ENCODE measurements around the gene CA10.

The CA10 gene

DNA sequence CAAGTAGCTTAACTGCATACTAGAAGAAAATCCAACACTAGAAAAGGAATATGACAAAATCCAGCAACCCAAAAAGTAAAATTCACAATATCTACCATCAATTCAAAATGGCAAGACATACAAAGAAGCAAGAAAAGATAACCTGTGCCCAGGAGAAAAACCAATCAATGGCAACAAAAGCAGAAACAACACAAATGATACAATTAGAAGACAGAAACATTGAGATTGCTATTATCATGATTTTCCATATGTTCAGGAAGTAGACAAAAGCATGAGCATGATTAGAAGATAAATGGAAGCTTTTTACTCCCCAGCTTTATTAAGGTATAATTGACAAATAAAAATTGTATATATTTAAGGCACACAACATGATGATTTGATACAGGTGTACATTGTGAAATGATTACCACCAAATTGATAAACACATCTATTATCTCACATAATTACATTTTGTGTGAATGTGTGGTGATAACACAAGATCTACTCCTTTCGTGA lies 117.3 kb downstream of the CA10 start:
- no peak for DNase-seq

DNA sequence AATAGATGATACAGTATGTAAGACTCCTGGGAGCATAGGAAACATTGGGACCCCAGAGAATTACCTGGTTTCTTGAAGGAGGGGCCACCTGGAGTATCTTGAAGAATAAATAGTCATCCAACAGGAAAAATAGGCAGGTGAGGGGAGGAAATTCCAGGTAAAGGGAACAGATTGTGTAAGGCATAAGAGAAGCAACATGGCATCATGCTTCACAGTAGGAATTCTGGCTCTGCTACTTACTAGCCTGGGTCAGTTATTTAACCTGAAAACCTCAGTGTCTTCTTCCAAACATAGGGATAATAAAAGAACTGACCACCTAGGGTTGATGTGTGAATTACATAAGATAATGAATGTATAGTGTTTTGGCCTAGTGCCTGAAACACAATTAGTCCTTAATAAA lies 122.1 kb downstream of the CA10 start:
- DNase-seq: no peak

DNA sequence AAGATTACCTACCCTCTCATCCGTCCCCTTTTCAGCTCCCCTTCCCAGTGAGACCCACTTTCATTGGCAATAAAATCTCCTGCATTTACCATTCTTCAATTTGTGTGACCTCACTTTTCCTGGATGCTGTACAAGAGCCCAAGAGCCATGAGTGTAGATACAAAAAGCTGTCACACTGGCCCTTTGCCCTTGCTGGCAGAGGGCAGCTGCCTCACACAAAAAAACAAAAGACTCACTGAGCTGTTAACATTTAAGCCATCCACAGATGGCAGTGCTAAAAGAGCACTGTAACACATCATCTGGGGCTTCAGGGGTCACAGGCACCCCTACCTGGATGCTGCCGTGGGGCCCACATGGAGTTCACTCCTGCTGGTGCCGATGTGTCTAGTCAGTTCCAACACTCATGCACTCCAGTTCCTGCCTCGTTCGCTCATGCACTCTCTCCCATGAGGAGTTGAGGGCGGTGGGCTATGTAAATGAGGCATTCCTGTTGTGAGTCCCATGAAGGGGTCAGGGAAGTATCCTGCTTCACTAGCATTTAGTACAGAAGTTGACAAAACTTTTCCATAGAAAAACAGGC lies 123.1 kb downstream of the CA10 start:
- DNase-seq: no peak

DNA sequence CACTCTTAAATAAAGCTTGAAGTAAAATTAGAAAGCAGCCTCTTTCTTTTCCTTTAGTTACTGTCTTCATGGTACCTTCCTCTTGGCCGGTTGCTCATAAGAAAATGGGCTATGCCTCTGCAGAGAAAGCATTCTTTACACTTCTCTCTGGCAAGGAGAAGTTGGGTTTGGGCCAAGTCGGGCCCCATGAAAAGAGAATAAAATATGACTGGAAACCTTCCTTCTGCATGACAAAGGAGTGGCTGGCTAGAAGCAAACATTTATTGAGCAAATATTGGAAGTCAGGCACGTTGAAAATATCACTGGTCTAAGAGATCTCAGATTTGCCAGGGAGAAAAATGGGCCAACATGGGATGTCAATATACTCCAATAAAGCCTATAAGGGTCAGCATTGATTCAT lies 126.1 kb downstream of the CA10 start:
- no peak for DNase-seq

DNA sequence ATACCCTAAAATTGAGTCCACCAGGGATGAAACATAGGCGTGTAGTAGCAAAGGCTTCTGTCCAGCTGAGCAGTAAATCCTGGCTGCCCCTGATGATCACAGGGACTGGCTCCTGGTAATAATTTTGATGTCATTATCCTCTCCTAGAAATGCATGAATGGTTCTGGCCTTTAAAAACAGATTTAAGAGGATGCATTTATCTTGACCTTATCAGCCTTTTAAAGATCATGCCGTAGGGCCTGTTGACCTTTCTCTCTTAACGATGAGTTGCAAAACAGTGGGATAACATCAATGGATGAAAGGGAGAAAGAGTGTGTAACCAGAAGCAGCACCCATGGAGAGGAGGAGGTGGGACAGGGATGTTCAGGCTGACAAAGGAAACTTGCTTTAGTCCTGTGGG lies 128.5 kb downstream of the CA10 start:
- no peak for DNase-seq

DNA sequence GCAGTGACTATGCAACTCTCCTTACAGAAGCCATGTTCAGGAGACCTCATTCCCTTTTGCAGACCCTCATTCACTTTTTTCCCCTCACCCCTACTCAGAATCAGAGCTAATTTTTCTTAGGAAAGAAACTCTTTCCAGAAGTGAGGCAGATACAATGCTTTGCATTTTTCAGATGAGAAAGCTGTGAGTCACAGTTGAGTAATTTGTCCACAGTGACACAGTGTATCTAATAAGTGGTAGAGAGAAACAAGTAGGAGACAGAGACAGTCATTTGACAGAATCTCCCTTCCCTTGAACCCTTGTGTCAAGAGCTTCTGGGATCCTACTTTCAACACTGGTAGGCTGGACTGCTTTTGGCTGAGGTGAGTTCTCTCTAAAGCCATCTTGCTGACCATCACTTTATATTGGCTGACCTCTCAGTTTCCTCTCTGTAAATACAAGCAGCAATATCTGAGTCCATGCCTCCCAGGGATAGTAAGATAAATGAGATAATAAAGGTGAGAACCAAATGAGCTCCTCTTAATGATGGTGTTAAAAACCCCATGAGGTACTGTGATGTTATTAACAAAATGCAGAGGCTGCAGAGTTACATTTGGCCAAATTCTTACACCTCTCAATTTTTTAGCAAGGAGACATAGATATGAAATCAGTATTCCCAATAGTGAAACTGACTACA lies 130.8 kb downstream of the CA10 start:
- DNase-seq: no peak

DNA sequence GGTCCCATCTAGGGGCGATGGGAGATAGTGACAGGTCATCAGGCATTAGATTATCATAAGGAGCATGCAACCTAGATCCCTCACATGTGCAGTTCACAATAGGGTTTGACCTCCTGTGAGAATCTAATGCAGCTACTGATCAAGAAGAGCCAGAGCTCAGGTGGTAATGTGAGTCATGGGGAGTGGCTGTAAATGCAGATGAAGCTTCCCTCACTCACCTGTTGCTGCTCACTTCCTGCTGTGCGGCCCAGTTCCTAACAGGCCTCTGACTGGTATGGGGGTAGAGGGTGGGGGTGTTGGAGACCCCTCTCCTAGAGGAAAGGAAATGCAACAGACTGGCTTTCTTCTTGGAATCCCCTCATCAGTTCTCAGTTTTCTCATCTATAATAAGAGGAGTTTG lies 131.4 kb downstream of the CA10 start:
- DNase-seq: no peak

DNA sequence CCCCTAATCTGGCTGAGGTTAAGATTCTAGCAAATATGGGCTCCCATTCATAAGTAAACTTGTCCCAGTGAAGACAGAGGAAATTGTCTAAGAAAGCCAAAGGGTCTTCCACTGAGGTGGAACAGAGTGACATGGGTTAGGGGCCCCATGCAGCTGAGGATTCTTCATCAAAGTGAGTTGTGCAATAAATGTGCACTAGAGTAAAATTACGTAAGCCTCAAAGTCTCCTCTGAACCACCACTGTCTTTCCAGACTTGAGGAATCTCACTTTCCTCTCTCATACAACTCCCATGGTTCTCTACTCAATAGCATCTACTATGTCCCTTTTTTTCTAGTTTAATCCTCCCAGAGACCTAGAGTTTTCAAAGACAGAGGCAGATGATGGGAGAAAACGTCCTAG lies 132.4 kb downstream of the CA10 start:
- DNase-seq: no peak

DNA sequence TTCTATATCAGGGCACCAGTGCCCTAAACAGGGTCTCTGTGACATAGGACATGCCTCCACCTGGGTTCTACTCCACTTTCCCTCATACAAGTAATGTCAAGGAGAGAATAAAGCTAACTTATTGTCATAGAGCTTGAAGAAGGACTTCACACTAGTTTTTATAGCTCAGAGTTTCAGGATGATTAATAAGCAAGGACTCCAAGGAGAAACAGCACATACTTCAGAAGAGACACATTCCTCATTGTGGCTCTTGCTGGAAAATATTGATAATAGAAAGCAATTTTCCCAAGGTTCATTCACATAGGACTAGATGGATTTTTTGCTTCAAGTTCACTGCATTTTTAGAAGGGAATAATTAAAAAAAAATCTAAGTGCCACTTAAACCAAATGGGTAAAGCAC lies 133.3 kb downstream of the CA10 start:
- no peak for DNase-seq

DNA sequence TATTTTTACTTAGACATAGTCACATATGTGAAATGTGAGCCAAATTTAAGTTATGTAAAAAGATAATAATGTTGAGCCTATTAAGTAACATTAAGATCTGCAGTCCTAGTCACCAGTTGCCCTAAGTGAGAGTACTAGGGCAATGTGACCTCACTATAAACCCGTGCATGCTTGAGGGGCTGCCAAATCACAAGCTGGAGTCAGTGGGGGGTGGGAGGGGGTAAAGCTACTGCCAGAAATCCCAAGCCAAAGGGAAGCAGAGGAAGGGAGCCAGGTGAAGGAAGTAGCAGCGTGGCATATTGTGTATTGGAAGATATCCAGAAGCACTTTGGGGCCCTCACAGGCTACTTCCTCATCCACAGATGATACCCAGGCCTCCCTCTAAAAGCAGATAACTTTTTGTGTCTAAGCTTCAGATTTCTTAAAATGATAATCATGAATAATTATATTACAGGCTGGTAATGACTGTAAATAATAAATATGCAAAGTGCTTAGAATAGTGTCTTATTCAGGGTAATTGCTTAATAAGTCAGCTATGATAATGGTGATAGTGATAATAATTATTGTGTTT lies 134.1 kb downstream of the CA10 start:
- no peak for DNase-seq

DNA sequence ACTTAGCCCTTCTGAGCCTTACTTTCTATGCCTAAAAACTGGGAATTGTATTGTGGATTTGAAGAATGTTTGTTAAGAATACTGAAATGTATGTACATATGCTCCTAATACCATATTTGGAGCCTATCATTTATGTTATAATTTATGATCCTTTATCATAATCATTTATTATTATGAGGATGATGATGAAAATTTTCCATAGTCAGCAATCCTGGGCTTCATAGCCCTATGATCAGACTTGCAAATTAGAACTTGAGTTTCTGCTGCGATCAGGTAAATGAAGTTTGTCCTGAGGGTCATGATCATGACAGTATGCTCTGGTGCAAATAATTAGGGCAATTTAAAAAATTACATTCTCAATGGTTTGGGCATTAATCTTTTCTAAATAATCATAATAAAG lies 147.4 kb downstream of the CA10 start:
- DNase-seq: no peak

DNA sequence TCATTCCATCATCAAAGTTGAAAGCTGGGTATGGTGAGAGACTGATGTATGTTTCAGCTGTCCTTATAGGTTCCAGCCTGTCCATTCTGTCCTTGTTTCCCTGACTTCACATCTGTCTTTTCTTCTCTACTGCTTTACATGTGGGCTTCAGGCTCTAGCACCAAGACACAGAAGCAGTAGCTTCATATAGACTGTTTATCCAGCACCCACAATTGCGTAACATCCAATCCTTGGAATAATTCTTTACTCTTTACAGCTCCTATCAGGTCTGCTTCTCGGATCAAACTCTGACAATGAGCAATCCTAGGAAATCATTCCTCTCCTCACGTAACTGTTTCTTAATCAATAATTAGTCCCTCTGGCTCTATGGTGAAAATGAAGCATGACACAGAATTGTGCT lies 158.9 kb downstream of the CA10 start:
- no peak for DNase-seq

DNA sequence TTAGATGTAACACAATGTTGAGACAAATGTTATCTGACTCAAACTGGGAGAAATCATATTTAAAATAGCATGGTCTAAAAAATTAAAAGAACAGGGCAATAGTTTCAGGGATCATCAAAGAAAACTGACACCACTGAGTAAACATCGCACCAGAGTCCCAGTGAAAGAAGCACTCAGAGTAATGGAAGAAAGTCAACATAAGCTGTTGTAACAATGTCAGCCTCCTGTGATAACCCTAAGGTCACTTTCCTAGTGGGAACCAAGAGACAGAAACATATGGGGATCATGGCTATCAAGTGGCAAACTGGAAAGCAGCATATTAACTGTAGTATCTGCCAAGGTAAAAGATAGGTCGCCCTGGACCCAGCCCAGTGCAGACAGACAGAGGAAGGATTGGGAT lies 160.8 kb downstream of the CA10 start:
- no peak for DNase-seq

DNA sequence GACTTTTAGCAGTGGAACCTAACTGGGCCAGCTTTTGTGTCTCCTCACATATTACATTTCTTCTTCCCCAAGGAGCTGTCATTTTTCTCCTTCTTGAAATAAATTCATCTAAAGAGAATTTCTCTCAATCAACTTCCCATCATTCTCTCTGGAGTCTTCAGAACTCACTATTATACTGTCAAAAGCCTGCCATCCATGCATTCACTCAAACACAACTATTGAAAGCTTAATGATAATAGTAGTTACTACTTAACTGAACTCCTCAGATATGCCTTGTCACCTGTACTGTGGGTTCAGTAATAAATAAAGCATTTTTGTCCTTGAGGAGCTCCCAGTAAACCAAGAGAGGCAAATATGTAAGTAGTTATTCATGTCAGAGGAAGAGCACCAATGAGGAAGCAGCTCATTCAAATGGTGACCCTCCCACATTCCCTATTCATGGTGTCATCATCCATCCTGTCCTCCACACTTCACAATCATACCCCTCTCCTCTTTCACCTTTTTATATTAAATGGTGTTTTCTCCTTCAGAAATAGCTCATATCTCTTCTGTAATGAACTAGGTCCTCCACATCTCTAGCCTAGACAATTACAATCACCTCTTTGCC lies 162.6 kb downstream of the CA10 start:
- DNase-seq: no peak

DNA sequence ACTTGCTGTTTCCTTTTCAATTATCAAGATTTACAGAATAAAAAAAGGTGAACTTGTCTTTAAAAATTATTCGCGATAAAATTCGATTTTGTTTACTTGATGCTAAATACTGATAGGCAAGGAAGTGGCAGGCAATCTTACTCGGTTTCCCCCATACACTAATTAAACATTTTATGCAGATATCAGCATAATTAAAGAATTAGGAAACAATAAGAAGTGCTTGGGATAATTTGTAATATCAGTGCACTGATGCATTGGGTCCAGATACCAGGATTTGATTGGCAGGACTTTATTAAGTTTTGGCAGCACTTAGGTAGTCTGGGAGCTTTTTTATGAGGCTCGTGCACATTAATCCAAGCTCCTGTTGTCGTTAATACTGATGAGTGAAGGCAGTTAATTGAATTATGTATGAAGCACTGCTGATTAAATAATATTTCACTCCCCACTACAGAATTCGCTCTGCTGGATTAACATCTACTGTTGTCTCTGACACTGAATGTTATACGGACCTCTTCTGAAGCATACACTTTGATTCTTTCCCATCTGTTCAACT lies 165.6 kb downstream of the CA10 start:
- no peak for DNase-seq

DNA sequence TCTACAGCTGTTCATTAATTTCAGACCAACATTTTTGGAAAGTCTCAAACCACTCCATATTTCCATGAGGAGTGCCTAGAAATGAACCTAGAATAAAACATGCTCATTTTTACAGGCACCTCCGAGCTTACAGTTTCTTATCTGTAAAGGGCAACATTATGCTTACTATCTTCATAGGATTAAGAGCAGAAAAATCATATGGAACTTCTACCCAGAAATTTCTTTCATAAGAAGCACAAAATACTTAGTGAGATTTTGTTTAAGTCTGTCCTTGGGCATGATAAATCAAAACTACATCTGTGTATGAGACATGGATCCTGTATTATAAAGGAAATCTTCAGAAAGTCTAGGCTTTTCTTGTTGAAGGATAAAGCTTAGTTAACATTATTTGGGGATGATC lies 187.4 kb downstream of the CA10 start:
- DNase-seq: no peak

DNA sequence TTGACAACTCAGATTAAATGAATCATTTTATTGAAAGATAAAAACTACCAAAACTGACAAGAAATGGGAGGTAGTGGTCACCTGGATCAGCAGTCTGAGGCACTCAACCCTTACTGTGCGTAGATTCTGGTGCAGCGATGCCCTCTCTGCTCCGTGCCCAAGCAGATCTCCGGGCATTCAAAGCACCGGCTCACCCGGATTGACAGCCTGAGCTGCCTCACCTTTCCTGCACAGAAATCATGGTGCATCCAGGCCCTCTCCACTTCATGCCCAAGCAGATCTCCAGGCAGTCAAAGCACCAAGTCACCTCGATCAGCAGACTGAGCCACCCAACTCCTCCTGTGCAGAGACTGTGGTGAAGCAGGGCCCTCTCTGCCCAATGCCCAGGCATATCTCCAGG lies 196.8 kb downstream of the CA10 start:
- DNase-seq: no peak

DNA sequence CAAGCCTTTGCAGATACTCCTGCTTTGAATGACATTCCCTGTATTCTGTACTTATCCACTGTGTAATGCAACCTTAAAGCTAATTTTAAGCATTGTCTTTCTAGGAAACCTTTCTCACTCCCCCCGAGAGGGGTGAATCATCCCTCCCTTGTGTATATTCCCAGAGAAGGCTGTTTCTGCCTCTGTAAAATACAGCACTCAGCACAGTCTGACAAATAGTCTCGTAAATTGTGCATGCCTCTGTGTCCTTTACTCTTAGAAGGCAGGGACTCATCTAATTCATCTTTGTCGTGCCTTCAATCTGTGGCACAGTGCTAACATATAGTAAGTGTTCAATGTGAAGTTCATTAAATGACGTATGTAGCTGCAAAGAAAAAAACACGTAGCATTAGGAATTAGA lies 200.7 kb downstream of the CA10 start:
- no peak for DNase-seq

DNA sequence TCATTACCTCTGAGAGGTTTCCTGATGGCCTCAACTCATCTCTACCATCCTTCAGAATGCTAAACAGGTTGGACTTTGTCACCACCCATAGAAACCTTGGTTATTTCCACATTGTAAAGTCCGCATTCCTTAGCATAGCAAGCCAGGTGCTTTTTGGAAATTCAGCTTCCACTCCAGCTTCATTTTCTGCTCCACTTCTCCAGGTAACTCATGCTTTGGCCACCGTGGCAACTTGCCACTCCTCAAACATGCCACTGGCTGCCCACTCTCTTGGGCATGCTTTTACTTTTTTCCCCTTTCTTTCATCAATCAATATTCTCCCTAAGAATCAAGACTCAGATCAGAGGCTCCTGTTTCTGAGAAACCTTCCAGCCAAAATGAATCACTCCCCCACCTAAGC lies 203.3 kb downstream of the CA10 start:
- DNase-seq: no peak

DNA sequence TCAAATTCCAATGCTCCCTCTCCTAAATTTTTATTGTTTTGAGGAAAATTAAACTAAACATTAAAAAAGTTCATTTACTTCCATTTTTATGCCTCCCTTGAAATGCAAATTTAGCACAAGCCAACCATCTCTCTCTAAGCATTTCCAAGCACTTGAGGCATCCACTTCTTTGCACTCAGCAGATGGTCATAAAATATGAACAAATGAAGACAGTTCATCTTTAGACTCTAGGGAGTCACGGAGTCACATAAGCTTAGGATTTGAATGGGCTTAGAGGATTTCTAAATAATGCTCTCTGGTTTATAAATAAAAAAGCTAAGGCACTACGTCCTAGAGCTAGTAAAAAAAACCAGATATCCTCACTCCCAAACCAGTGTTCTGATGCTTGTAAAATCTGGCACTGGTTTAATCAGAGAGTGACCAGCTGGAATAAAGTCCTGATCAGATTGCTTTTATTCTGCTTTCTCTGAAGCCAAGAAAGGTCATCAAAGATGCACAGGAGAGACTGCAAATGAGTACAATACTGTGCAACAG lies 204.2 kb downstream of the CA10 start:
- no peak for DNase-seq

DNA sequence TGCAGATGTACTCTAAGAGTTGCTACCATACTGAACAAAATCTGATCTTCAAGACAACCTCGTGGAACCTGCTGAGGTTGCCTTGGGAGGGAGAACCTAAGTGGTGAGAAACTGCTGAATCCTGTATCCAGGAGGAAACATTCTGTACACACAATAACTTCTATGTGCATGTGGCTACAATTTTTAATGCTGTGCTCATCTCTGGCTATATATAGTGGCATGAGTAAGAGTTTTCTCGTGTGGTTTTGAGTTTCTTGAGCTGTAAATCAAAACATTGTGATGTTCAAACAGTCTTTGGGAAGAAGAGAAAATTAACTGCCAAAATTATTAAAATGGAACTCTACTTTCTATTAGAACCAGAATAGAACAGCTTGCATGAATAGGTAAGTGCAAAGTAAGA lies 206.8 kb downstream of the CA10 start:
- DNase-seq: no peak

DNA sequence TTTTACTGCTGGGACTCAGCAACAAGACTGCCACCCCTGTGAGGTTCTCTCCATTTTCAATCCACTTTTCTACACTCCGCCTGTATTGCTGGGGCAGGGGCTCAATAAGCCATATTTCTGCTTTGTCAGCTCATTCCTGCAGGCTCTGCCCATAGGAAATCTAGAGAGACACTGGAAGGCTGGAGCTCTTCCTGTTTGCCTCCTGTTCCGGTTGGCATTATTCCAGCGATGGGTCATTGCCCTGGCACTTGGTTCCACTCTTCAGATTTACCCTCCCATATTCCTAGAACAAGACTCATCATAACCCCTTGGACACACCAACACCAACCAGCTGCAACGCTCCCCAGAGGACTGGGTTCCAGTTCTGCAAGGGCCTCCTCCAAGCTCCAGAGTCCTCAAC lies 210.4 kb downstream of the CA10 start:
- DNase-seq: no peak

DNA sequence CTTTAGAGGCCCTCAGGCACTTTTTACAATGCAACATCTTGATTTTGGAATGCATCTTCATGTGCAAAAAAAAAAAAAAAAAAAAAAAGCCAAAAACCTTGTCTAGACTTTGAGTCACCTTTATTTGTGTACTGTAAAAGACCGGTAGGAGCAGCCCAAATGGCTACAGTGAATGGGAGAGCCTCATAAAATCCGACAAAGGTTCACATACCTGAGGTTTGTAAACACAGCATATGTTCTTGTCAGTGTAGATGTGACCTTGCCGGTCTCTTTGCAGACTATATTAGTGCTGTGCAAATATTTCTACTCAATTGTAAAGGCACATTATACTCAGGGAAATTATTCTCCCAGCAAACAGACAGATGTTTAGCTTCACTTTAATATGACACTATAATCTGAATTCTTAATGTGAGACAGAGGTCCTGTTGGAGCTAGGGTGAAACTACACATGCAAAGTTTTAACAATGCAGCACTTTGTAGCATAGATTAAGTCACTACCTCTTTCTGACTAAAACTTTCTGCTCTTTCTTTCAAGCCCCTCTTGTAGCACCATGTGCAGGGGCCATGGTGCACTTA lies 211.3 kb downstream of the CA10 start:
- DNase-seq: no peak
